ENCODE measurements around the gene ZNRF3.
A peak's percentile ranks its signal among the peaks of the same experiment; 100 is the strongest.

The ZNRF3 gene

GRCh38 chr22:28956506-28956905 is 73.1 kb downstream of the ZNRF3 start:
- DNase-seq: peak; percentile 19

- DNase-seq: no peak
These were observed 75.2 kb downstream of the ZNRF3 start for GRCh38 chr22:28958611-28959010.

GRCh38 chr22:28962042-28962554 is 78.7 kb downstream of the ZNRF3 start:
- DNase-seq: no peak

GRCh38 chr22:28963362-28963761 is 80.0 kb downstream of the ZNRF3 start:
- DNase-seq: no peak

GRCh38 chr22:28967163-28967665 is 83.8 kb downstream of the ZNRF3 start:
- DNase-seq: no peak

- no peak for DNase-seq
These were observed 84.6 kb downstream of the ZNRF3 start for GRCh38 chr22:28967969-28968368.

- DNase-seq: no peak
These were observed 86.2 kb downstream of the ZNRF3 start for GRCh38 chr22:28969401-28970168.

- no peak for DNase-seq
These were observed 90.0 kb downstream of the ZNRF3 start for GRCh38 chr22:28973352-28973751.

GRCh38 chr22:28977060-28977459 is 93.7 kb downstream of the ZNRF3 start:
- no peak for DNase-seq

- DNase-seq: no peak
These were observed 94.2 kb downstream of the ZNRF3 start for GRCh38 chr22:28977481-28977971.

GRCh38 chr22:28978158-28978557 is 94.8 kb downstream of the ZNRF3 start:
- DNase-seq: no peak

GRCh38 chr22:28978863-28979796 is 95.8 kb downstream of the ZNRF3 start:
- DNase-seq: no peak

- no peak for DNase-seq
These were observed 97.0 kb downstream of the ZNRF3 start for GRCh38 chr22:28980326-28980725.

- no peak for DNase-seq
These were observed 98.6 kb downstream of the ZNRF3 start for GRCh38 chr22:28981818-28982499.

- no peak for DNase-seq
These were observed 99.8 kb downstream of the ZNRF3 start for GRCh38 chr22:28983190-28983589.

GRCh38 chr22:28983788-28984441 is 100.5 kb downstream of the ZNRF3 start:
- no peak for DNase-seq

GRCh38 chr22:28984482-28985158 is 101.2 kb downstream of the ZNRF3 start:
- no peak for DNase-seq

GRCh38 chr22:28985581-28986290 is 102.4 kb downstream of the ZNRF3 start:
- no peak for DNase-seq

GRCh38 chr22:28986366-28986765 is 103.0 kb downstream of the ZNRF3 start:
- DNase-seq: no peak

- DNase-seq: no peak
These were observed 105.1 kb downstream of the ZNRF3 start for GRCh38 chr22:28988457-28988856.

- DNase-seq: peak; percentile 48
These were observed 105.7 kb downstream of the ZNRF3 start for GRCh38 chr22:28989035-28989464.

All from activated CD4-positive, alpha-beta T cell treated with anti-CD3 and anti-CD28 coated beads, Interleukin-2, Interleukin-6, amounts not matched to agents 100 ng/mL and 50 ng/mL, durations not matched to agents 16 hours and 8 hours (primary cell).